Measurements from ENCODE around the gene NAT8. TPM values are rescaled to one million over a fixed set of nuclear protein-coding genes. Genes with fewer than 3 reads are reported as not detected.
"Not testable (repeated sequence)": the region's sequence is repeated elsewhere in the genome, so short reads cannot be mapped to it uniquely, and the experiment has no call there.

Gene NAT8
- total and polyA plus RNA-seq, 2 of the 8 experiments (the other 6 are each of a cell fraction or from before 2014, with no cell fraction given) = not detected

GRCh38 chr2:73630662-73631266 is 11.5 kb downstream of the NAT8 start:
- H2BK5ac ChIP-seq (ENCODE audit: low read depth, low read length); H4K20me1 ChIP-seq (replicated peaks in 1 of 2; ENCODE audit: control insufficient read depth in 1 of 2, insufficient read depth in 2 of 2, low read length in 2 of 2); H3K18ac ChIP-seq (ENCODE audit: extremely low read depth, low read length); H2BK20ac ChIP-seq (ENCODE audit: low read length); H3K79me1 ChIP-seq (ENCODE audit: low read depth, low read length); H2BK15ac ChIP-seq (ENCODE audit: low read length); POLR2A ChIA-PET (ENCODE audit: partially characterized antibody); DNase-seq (ENCODE audit: low read depth in 1 of 2, low spot score in 2 of 2); H3K79me2 ChIP-seq (ENCODE audit: control insufficient read depth in 1 of 2, insufficient read depth in 2 of 2, low read length in 2 of 2); H3K4me3 ChIP-seq (ENCODE audit: extremely low read depth in 1 of 4, insufficient read depth in 2 of 4, low read depth in 3 of 4, low read length in 4 of 4); H3K36me3 ChIP-seq (ENCODE audit: control insufficient read depth in 2 of 4, insufficient read depth in 4 of 4, low read length in 3 of 4); H4K91ac ChIP-seq (replicated peaks; ENCODE audit: insufficient read length, low read length); H2BK120ac ChIP-seq (replicated peaks; ENCODE audit: low read depth, low read length); H3K4me1 ChIP-seq (replicated peaks in 1 of 4; ENCODE audit: control insufficient read depth in 3 of 4, insufficient read depth in 4 of 4, low read length in 3 of 4); H3K56ac ChIP-seq (replicated peaks; ENCODE audit: insufficient read length, low read depth, low read length); H4K8ac ChIP-seq (ENCODE audit: extremely low read depth, insufficient read depth, low read length); H3K27me3 ChIP-seq (replicated peaks in 1 of 4; ENCODE audit: control insufficient read depth in 3 of 4, extremely low read depth in 1 of 4, insufficient read depth in 3 of 4, low read length in 3 of 4); H3K9me3 ChIP-seq (ENCODE audit: insufficient read depth in 2 of 2, low read depth in 1 of 2, low read length in 1 of 2); H3K4ac ChIP-seq (replicated peaks; ENCODE audit: insufficient read length, low read depth, low read length); H4K5ac ChIP-seq (ENCODE audit: insufficient read length, low read depth, low read length); H3K4me2 ChIP-seq (ENCODE audit: insufficient read depth in 1 of 2, low read depth in 2 of 2, low read length in 2 of 2); H2AK5ac ChIP-seq (ENCODE audit: low read depth, low read length); H3K27ac ChIP-seq (ENCODE audit: low read depth, low read length); H2BK12ac ChIP-seq (ENCODE audit: low read depth, low read length); H2AFZ ChIP-seq (ENCODE audit: low read length); H3K14ac ChIP-seq (ENCODE audit: insufficient read length); H3K23ac ChIP-seq (ENCODE audit: insufficient read length); H3K9ac ChIP-seq (replicated peaks in 1 of 4; ENCODE audit: extremely low read depth in 1 of 4, low read depth in 3 of 4, low read length in 3 of 4); H3K23me2 ChIP-seq (ENCODE audit: low read depth, low read length): not testable (repeated sequence)
- peak in 2 of 3 experiments; percentile 15 to 43; a peak in 2 of 4 replicates for TF ChIP-seq CTCF (IDR thresholded peaks at IDR 0.05; ENCODE audit: control extremely low read depth in 1 of 3, insufficient read depth in 1 of 3, low read depth in 1 of 3, low read length in 3 of 3)
- TF ChIP-seq RAD21 (IDR thresholded peaks at IDR 0.05 in 1 of 2, conservative IDR thresholded peaks at IDR 0.05 in 1 of 2; ENCODE audit: low read depth in 2 of 2, low read length in 2 of 2) = peak in 1 of 2 experiments; percentile 22; a peak in 2 of 4 replicates
- peak; percentile 84 for FAIRE-seq
- CTCF ChIA-PET (ENCODE audit: partially characterized antibody) = interaction anchor here (1.0 to 1.3 kb wide), 3 partner anchors 10 to 15 kb away, joined by 3 to 7 read pairs (median 3); no protein-coding TSS in a partner anchor
- 69% methylated on average over 2 of the region's 2 CpGs; no CpG with 5 or more reads in 1 of the 2 experiments for WGBS, 2 experiments (ENCODE audit: extremely low coverage in 1 of 2, insufficient coverage in 1 of 2, insufficient read length in 1 of 2, insufficient replicate concordance in 2 of 2, low coverage in 1 of 2, low lambda C conversion rate in 2 of 2, missing lambda C conversion rate in 1 of 2)
